HL-60 (cell line): ENCODE results near the gene MUC20.

Experiments used
- DNase-seq, 2 experiments: peaks; one replicate each; pipeline ENCODE4 v3.0.0-alpha.2; 2010 to 2020; ENCODE audit warnings: low read depth in 1 of 2, low spot score in 1 of 2
- H3K27ac ChIP-seq: fragments of 250-450 bp; sonication (Bioruptor Pico); replicated peaks from 2 replicates; pipeline ENCODE4 v1.5.1; 2020; ENCODE audit warnings: mild to moderate bottlenecking, moderate library complexity
- H3K27me3 ChIP-seq: fragments of 250-450 bp; sonication (Bioruptor Pico); 2 replicates; pipeline ENCODE4 v1.5.1; 2021; ENCODE audit warnings: mild to moderate bottlenecking, moderate library complexity; ENCODE audit not compliant: insufficient read depth, poor library complexity, severe bottlenecking
- H3K4me3 ChIP-seq: replicated peaks from 2 replicates; pipeline ENCODE4 v1.5.1; 2011; ENCODE audit warnings: mild to moderate bottlenecking, control low read depth, low read length; ENCODE audit not compliant: insufficient read depth
- GABPA ChIP-seq: IDR thresholded peaks from 2 replicates; pipeline ENCODE4 v1.6.1; 2012; ENCODE audit warnings: low read depth
- POLR2AphosphoS5 ChIP-seq: IDR thresholded peaks from 2 replicates; pipeline ENCODE4 v1.6.1; 2012; ENCODE audit warnings: low read depth
- SPI1 ChIP-seq: IDR thresholded peaks from 2 replicates; pipeline ENCODE4 v1.6.1; 2012; ENCODE audit warnings: low read depth, mild to moderate bottlenecking, borderline replicate concordance
- TF ChIP-seq, protein P1 (sequence below): IDR thresholded peaks from one replicate; pipeline ENCODE4 v1.5.1; 2011; ENCODE audit warnings: low read length, control low read depth, inconsistent platforms; ENCODE audit not compliant: insufficient read depth
- TF ChIP-seq, protein P2 (sequence below): IDR thresholded peaks from 2 replicates; pipeline ENCODE4 v1.6.1; 2012; ENCODE audit warnings: low read depth; ENCODE audit not compliant: insufficient replicate concordance

Gene MUC20

DNA sequence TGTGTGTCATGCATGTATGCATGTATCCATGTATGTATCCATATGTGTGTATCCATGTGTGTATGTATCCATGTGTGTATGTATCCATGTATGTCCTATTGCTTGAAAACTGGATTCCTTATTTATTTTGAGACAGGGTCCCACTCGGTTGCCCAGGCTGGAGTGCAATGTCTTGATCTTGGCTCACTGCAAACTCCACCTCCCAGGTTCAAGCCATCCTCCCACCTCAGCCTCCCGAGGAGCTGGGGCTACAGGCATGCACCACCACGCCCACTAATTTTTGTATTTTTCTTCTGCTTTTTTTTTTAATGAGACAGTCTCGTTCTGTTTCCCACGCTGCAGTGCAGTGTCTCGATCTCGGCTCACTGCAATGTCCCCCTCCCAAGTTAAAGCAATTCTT lies 34.1 kb downstream of the MUC20 start:
- no peak for TF ChIP-seq SPI1
- TF ChIP-seq GABPA = no peak
- TF ChIP-seq, protein P1, sequence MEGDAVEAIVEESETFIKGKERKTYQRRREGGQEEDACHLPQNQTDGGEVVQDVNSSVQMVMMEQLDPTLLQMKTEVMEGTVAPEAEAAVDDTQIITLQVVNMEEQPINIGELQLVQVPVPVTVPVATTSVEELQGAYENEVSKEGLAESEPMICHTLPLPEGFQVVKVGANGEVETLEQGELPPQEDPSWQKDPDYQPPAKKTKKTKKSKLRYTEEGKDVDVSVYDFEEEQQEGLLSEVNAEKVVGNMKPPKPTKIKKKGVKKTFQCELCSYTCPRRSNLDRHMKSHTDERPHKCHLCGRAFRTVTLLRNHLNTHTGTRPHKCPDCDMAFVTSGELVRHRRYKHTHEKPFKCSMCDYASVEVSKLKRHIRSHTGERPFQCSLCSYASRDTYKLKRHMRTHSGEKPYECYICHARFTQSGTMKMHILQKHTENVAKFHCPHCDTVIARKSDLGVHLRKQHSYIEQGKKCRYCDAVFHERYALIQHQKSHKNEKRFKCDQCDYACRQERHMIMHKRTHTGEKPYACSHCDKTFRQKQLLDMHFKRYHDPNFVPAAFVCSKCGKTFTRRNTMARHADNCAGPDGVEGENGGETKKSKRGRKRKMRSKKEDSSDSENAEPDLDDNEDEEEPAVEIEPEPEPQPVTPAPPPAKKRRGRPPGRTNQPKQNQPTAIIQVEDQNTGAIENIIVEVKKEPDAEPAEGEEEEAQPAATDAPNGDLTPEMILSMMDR = no peak
- no peak for TF ChIP-seq POLR2AphosphoS5
- TF ChIP-seq, protein P2, sequence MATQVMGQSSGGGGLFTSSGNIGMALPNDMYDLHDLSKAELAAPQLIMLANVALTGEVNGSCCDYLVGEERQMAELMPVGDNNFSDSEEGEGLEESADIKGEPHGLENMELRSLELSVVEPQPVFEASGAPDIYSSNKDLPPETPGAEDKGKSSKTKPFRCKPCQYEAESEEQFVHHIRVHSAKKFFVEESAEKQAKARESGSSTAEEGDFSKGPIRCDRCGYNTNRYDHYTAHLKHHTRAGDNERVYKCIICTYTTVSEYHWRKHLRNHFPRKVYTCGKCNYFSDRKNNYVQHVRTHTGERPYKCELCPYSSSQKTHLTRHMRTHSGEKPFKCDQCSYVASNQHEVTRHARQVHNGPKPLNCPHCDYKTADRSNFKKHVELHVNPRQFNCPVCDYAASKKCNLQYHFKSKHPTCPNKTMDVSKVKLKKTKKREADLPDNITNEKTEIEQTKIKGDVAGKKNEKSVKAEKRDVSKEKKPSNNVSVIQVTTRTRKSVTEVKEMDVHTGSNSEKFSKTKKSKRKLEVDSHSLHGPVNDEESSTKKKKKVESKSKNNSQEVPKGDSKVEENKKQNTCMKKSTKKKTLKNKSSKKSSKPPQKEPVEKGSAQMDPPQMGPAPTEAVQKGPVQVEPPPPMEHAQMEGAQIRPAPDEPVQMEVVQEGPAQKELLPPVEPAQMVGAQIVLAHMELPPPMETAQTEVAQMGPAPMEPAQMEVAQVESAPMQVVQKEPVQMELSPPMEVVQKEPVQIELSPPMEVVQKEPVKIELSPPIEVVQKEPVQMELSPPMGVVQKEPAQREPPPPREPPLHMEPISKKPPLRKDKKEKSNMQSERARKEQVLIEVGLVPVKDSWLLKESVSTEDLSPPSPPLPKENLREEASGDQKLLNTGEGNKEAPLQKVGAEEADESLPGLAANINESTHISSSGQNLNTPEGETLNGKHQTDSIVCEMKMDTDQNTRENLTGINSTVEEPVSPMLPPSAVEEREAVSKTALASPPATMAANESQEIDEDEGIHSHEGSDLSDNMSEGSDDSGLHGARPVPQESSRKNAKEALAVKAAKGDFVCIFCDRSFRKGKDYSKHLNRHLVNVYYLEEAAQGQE = no peak
- H3K4me3 ChIP-seq = no peak overlapping the region
- no peak overlapping the region for H3K27ac ChIP-seq
- no peak for DNase-seq
- H3K27me3 ChIP-seq = peaks cover under 1% of the 10 kb centered on the region

DNA sequence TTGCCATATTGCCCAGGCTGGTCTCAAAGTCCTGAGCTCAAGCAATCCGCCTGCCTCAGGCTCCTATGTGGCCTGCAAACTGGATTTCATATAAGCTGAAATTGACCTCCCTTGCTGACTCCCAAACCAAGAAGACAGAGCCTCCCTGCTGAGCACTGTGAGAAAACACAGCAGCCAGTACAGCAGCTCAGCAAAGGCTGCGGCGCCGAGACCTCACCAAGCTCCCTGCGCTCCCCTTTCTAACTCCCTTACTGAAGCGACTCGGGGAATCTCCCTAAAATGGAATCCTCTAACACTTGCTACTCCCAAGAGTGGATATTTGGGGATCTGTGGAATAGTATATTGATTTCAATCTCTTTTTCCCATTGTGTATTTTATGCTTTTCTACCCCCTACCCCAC lies 34.6 kb downstream of the MUC20 start:
- no peak overlapping the region for H3K4me3 ChIP-seq
- H3K27me3 ChIP-seq = peaks cover 4% of the 10 kb centered on the region
- TF ChIP-seq SPI1 (no peak), POLR2AphosphoS5 (no peak)
- TF ChIP-seq, protein P2 = no peak
- TF ChIP-seq, protein P1 = no peak
- DNase-seq = no peak
- H3K27ac ChIP-seq = no peak overlapping the region

DNA sequence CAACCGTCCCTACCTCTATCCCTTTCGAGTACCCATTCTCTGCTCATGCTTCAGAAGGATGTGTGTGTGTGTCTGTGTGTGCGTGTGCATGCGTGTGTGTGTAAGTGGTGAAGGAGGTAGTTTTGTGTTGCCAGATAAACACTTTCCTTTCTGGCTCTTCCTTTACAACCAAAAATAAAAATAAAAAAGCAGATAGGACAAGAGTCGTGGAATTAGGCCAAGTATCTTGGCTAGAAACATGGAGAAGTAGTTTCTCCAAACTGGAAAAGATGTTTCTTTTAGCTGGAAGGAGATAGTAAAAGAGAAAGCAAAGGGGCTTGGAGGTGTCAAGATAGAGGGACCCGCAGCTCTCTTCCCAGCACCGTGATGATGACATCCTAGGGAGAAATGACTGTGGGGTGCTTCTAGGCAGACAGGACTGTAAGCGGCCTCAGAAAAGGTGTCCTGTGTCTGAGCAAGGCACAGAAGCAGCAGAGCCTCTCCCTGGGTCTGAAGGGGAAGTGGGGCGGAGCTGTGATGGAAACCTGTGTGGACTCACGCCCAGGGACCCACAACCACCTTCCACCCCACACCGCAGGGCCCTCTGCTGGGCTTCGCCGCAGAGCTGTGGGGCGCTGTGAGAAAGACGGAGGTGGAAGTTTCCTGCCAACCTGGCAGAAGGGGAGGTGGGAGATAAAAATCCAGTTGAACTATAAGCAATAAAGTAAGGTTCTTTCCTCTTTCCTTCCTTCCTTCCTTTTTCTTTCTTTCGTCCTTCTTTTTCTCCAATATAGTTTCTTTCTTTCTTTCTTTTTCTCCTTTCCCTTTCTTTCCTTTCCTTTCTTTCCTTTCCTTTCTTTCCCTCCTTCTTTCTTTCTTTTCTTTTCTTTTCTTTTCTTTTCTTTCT lies 35.3 kb downstream of the MUC20 start:
- Histone ChIP-seq H3K27me3 (peaks cover 4% of the 10 kb centered on the region), H3K4me3 (no peak overlapping the region), H3K27ac (no peak overlapping the region)
- TF ChIP-seq, protein P2 = no peak
- peak; percentile 14; the same call in 1 of the 2 replicates for TF ChIP-seq SPI1
- no peak for TF ChIP-seq GABPA
- DNase-seq = no peak
